Prostate gland (tissue), 2 donors: ENCODE measurements around the gene RPLP1.

ENCODE experiments used
- POLR2A ChIP-seq: fragments of 450-650 bp; IDR thresholded peaks from one replicate; pipeline ENCODE4 v1.6.1; 2016; ENCODE audit warnings: antibody characterized with exemption, mild to moderate bottlenecking
- TF ChIP-seq, protein P1 (sequence below), 4 experiments: fragments of 200-600 bp in 2 of 4; fragments of 450-650 bp in 2 of 4; sonication (generic) in 2 of 4; IDR thresholded peaks; 1 replicate in 3 of 4; 2 replicates in 1 of 4; pipeline ENCODE4 v1.5.1; 2016 to 2019; ENCODE audit warnings: antibody characterized with exemption in 4 of 4, mild to moderate bottlenecking in 2 of 4, moderate library complexity in 2 of 4

DNA sequence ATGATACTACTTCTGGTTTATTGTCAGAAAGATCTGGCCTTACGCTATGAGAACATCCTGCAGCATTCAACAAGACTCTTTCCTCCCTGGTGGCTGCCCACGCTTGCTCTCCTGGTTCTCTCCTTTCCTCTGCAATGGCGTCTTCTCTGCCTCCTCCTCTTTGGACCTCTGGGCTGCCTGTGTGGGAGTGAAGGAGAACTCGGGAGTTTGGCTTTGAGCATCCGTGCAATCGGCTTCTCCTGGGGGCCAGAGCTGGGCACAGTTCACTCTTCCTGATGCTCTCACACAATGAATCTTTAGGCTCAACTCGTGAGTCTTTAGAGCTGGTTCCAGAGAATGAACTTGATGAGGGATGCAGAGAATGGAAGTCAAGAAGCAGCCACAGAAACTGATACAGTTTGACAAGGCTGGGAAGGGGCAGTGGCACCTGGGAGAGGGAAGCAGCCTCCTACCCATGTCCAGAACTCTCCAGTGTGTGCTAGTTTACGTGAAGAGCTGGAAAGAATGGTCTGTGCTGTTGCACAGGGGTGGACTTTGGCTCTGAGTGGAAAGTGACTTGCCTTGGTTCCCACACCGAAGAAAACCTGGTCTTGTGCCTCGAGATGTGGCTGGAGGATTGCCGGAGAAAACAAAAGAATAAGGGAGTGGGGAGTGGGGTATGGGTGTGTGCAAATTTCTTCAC, 37.9 kb downstream of the RPLP1 start:
- TF ChIP-seq, protein P1, sequence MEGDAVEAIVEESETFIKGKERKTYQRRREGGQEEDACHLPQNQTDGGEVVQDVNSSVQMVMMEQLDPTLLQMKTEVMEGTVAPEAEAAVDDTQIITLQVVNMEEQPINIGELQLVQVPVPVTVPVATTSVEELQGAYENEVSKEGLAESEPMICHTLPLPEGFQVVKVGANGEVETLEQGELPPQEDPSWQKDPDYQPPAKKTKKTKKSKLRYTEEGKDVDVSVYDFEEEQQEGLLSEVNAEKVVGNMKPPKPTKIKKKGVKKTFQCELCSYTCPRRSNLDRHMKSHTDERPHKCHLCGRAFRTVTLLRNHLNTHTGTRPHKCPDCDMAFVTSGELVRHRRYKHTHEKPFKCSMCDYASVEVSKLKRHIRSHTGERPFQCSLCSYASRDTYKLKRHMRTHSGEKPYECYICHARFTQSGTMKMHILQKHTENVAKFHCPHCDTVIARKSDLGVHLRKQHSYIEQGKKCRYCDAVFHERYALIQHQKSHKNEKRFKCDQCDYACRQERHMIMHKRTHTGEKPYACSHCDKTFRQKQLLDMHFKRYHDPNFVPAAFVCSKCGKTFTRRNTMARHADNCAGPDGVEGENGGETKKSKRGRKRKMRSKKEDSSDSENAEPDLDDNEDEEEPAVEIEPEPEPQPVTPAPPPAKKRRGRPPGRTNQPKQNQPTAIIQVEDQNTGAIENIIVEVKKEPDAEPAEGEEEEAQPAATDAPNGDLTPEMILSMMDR (IDR thresholded peaks at IDR 0.05): no peak
- no peak for TF ChIP-seq POLR2A
